G401 (cell line): ENCODE data around the gene MANSC1. TPM values are rescaled to one million over a fixed set of nuclear protein-coding genes. Genes with fewer than 3 reads are reported as not detected.

Experiments used
- DNase-seq: peaks from one replicate; pipeline ENCODE4 v3.0.0-alpha.2; 2015; ENCODE audit warnings: low spot score
- in situ Hi-C: cut with HindIII; loops from 2 replicates; pipeline ENCODE4 v1.10.0; 2016; ENCODE audit warnings: low sequenced_read_pairs, mixed read lengths
- total RNA-seq: library from RNA; depleted of rRNA; stranded (reverse); fragments of >200 nt; shearing (Covaris generic); gene quantifications from 2 replicates; pipeline ENCODE4 v1.2.3, GENCODE V29; 2014; rRNA removed

Gene MANSC1
- total RNA-seq, 1 experiment from 2014 or later = 1.6 TPM

DNA sequence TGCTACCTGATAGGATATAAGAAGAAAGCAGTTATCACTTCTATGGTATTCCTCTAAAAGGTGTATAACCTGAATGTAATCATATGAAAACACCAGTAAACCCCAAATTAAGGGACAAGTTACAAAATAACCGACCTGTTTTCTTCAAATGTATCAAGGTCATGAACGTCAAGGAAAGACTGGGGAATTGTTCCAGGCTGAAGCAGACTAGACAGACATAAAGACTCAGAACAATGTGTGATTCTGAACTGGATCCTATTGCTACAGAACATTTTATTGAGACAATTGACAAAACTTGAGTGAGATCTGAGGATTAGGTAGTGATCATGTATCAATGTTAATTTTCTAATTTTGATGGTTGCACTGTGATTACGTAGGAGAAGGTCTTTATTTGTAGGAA lies 67.8 kb downstream of the MANSC1 start:
- no peak for DNase-seq
- in situ Hi-C loops = no loop called here

DNA sequence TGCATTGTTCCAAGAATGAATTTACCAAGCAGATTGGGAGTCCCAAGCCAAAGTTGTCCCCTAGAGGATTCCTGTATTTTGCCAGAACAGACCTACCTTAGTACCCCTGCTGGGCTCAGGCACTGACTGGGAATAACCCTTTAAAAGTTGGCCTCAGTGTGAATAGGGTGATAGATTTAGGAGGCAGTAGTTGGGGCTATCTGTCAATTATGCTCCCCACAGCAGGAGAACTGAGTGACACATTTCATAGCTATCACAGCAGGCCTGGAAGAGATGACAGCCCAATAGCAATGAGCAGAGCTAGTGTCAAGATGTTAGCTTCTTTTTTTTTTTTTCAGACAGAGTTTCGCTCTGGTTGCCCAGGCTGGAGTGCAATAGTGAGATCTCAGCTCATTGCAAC lies 68.9 kb downstream of the MANSC1 start:
- in situ Hi-C loops = no loop called here

DNA sequence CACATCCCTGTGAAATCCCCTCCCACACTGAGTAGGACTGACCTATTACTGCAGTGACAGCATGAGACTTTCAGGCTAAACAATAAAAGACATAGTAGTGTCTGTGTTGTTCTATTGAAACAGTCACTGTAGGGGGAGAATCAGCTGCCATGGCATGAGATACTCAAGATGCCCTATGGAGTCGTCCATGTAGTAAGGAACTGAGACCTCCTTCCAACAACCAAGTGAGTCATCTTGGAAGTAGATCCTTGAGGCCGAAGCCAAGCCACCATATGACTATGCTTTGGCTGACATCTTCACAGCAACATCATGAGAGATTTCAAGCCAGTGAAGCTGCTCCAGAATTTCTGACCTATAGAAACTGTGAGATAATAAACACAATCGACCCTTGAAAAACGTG lies 71.1 kb downstream of the MANSC1 start:
- in situ Hi-C loops = no loop called here

More for the DNA sequence above, 68.9 kb downstream of the MANSC1 start:
- DNase-seq = no peak

More for the DNA sequence above, 71.1 kb downstream of the MANSC1 start:
- DNase-seq = no peak

Other genes with a start within 250 kb of the MANSC1 start
- gene LRP6, start 83.2 kb downstream of the MANSC1 start, total RNA-seq = 7.7 and 13.8 TPM in 2 replicates
- 5.1 and 17.8 TPM in 2 replicates for gene BORCS5, start 6.8 kb upstream of the MANSC1 start, total RNA-seq
- 16.2 and 29.6 TPM in 2 replicates for gene DUSP16, start 212.6 kb upstream of the MANSC1 start, total RNA-seq